Hepatocyte (in vitro differentiated cells): ENCODE data around the gene AMH. TPM values are rescaled to one million over a fixed set of nuclear protein-coding genes. Genes with fewer than 3 reads are reported as not detected.
A peak's percentile ranks its signal among the peaks of the same experiment; 100 is the strongest.

ENCODE experiments used
- microRNA counts: library from miRNA; unstranded; fragments of <30 nt; microRNA quantifications from one replicate; lab custom pipeline; 2017
- microRNA-seq: library from miRNA; unstranded; fragments of <30 nt; microRNA quantifications from one replicate; pipeline ENCODE4, GENCODE V29; 2017
- polyA plus RNA-seq: library from polyadenylated mRNA; unstranded; fragments of >200 nt; fragmentation: Nextera tagmentation; extraction: Ambion mirVana; gene quantifications from 2 replicates; pipeline ENCODE4 v1.2.1, GENCODE V29; 2016
- small RNA-seq: library from RNA; depleted of rRNA; stranded (forward); fragments of <200 nt; gene quantifications from one replicate; pipeline ENCODE3, GENCODE V24; 2014
- total RNA-seq: library from RNA; depleted of rRNA; stranded (reverse); fragments of >200 nt; gene quantifications from 2 replicates; pipeline ENCODE4 v1.2.3, GENCODE V29; 2014

Gene AMH
- total and polyA plus RNA-seq, 2 experiments from 2014 or later, result 8.2 to 20.9 TPM

MicroRNAs encoded within 50 kb of the gene (microRNA counts, 767-probe panel; counts per million panel counts)
- microRNA hsa-miR-1227 (lab: Ali Mortazavi, UCI), result not detected

Small RNA genes lying within 50 kb of the gene (microRNA-seq; reads per million reads assigned to microRNA genes)
- gene MIR1227 (16.5 reads per million, percentile 35 among the genes with 10 or more reads in this experiment), gene MIR4321 (not detected)

Small RNA genes lying within 50 kb of the gene (small RNA-seq; reads per million reads assigned to genes)
- 0.34 reads per million, percentile 15 among the genes with 10 or more reads in this experiment for gene MIR1227

Other genes starting within 250 kb of the AMH start
- gene BTBD2, start 233.6 kb upstream of the AMH start, total RNA-seq, result 56.4 and 62.1 TPM in 2 replicates
- 71.1 and 76.0 TPM in 2 replicates for gene BTBD2, start 233.6 kb upstream of the AMH start, polyA plus RNA-seq
- 90.4 and 98.2 TPM in 2 replicates for gene MKNK2, start 198.1 kb upstream of the AMH start, total RNA-seq
- 126 and 136 TPM in 2 replicates for gene MKNK2, start 198.1 kb upstream of the AMH start, polyA plus RNA-seq
- gene MOB3A, start 153.0 kb upstream of the AMH start, total RNA-seq, result 13.5 and 15.7 TPM in 2 replicates
- gene MOB3A, start 153.0 kb upstream of the AMH start, polyA plus RNA-seq, result 25.1 and 27.7 TPM in 2 replicates
- gene IZUMO4, start 152.4 kb upstream of the AMH start, total RNA-seq, result 0.44 and 1.4 TPM in 2 replicates
- gene IZUMO4, start 152.4 kb upstream of the AMH start, polyA plus RNA-seq, result 2.8 and 4.0 TPM in 2 replicates
- 92.2 and 102 TPM in 2 replicates for gene AP3D1, start 97.8 kb upstream of the AMH start, total RNA-seq
- gene AP3D1, start 97.8 kb upstream of the AMH start, polyA plus RNA-seq, result 108 and 109 TPM in 2 replicates
- 6.9 and 9.5 TPM in 2 replicates for gene DOT1L, start 85.4 kb upstream of the AMH start, total RNA-seq
- gene DOT1L, start 85.4 kb upstream of the AMH start, polyA plus RNA-seq, result 9.1 and 10.7 TPM in 2 replicates
- 142 and 165 TPM in 2 replicates for gene PLEKHJ1, start 13.0 kb upstream of the AMH start, total RNA-seq
- gene PLEKHJ1, start 13.0 kb upstream of the AMH start, polyA plus RNA-seq, result 190 and 207 TPM in 2 replicates
- gene SF3A2, start 12.5 kb upstream of the AMH start, total RNA-seq, result 17.9 and 21.2 TPM in 2 replicates
- gene SF3A2, start 12.5 kb upstream of the AMH start, polyA plus RNA-seq, result 75.3 and 81.1 TPM in 2 replicates
- 0.30 TPM in 1 of 2 replicates, not detected in the other for gene JSRP1, start 7.1 kb downstream of the AMH start, total RNA-seq
- gene JSRP1, start 7.1 kb downstream of the AMH start, polyA plus RNA-seq, result 0.91 and 0.93 TPM in 2 replicates
- not detected in 2 replicates for gene PEAK3, start 32.9 kb downstream of the AMH start, total RNA-seq
- gene PEAK3, start 32.9 kb downstream of the AMH start, polyA plus RNA-seq, result 0.15 and 0.57 TPM in 2 replicates
- gene LINGO3, start 58.8 kb downstream of the AMH start, total RNA-seq, result not detected in 2 replicates
- not detected in 2 replicates for gene LINGO3, start 58.8 kb downstream of the AMH start, polyA plus RNA-seq
- gene LSM7, start 79.3 kb downstream of the AMH start, total RNA-seq, result 162 and 190 TPM in 2 replicates
- gene LSM7, start 79.3 kb downstream of the AMH start, polyA plus RNA-seq, result 150 and 151 TPM in 2 replicates
- gene SPPL2B, start 79.4 kb downstream of the AMH start, total RNA-seq, result 27.4 and 40.9 TPM in 2 replicates
- 87.7 and 135 TPM in 2 replicates for gene SPPL2B, start 79.4 kb downstream of the AMH start, polyA plus RNA-seq
- 0.23 TPM in 1 of 2 replicates, not detected in the other for gene TMPRSS9, start 110.9 kb downstream of the AMH start, total RNA-seq
- gene TMPRSS9, start 110.9 kb downstream of the AMH start, polyA plus RNA-seq, result not detected in 2 replicates
- gene TIMM13, start 178.3 kb downstream of the AMH start, total RNA-seq, result 38.3 and 47.4 TPM in 2 replicates
- 188 and 213 TPM in 2 replicates for gene TIMM13, start 178.3 kb downstream of the AMH start, polyA plus RNA-seq
- 44.7 and 48.4 TPM in 2 replicates for gene LMNB2, start 207.6 kb downstream of the AMH start, total RNA-seq
- gene LMNB2, start 207.6 kb downstream of the AMH start, polyA plus RNA-seq, result 28.9 and 42.0 TPM in 2 replicates
- 126 and 129 TPM in 2 replicates for gene GADD45B, start 226.8 kb downstream of the AMH start, total RNA-seq
- 229 and 299 TPM in 2 replicates for gene GADD45B, start 226.8 kb downstream of the AMH start, polyA plus RNA-seq